Mucosa of stomach (tissue), 1 donor: ENCODE measurements around the gene GJD3.

Source experiments
- H3K27me3 ChIP-seq: one replicate; pipeline ENCODE4 v1.7.0; 2013; ENCODE audit warnings: mild to moderate bottlenecking, low read length; ENCODE audit not compliant: control insufficient read depth, insufficient read depth
- H3K36me3 ChIP-seq: one replicate; pipeline ENCODE4 v1.7.0; 2013; ENCODE audit warnings: low read length; ENCODE audit not compliant: control insufficient read depth, insufficient read depth
- H3K4me1 ChIP-seq: one replicate; pipeline ENCODE4 v1.7.0; 2013; ENCODE audit warnings: mild to moderate bottlenecking, low read length; ENCODE audit not compliant: control insufficient read depth, insufficient read depth
- H3K4me3 ChIP-seq: one replicate; pipeline ENCODE4 v1.7.0; 2013; ENCODE audit warnings: low read length
- H3K9ac ChIP-seq: one replicate; pipeline ENCODE4 v1.7.0; 2013; ENCODE audit warnings: mild to moderate bottlenecking, low read length, moderate library complexity
- H3K9me3 ChIP-seq: one replicate; pipeline ENCODE4 v1.7.0; 2013; ENCODE audit warnings: mild to moderate bottlenecking, low read length, moderate library complexity; ENCODE audit not compliant: control insufficient read depth
- donor health status: Pancreatic carcinoma.

Gene GJD3

DNA sequence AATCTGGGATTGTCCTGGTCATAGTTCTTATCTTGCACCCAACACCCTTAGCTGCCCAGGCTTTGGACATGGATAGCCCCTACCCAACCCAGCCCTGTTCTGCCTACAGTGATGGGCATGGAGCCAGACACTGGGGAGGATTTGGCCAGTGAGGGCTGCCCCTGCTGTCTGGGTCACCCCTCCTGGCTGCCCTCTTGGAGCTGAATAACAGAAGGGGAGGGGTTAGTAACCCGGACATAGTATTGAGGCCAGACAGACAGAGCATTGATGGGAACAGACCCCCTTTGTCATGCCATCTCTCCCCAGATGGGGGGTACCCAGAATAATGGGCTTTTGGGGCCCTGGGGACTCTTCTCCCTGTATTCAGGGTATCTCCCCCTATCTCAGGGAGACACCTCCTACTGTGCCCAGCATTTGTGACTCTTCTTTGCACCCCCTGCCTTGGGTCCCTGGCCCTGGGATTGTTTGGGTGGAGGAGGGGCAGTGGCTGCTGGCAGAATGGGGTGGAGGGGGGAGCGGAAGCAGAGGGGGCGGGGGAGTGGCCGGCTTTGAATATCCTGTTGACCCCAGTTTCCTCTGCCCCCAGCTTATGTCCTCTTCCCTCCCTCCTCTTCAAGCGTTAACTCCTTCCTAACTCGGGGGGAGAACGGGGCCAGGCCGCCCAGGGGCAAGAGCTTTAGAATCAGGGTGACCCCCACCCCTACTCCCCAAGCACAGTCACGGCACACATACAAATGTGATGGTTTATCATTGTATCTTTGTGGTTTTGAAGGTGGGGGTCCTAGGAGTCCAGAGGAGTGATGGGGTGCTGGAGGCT lies 17.0 kb downstream of the GJD3 start:
- Histone ChIP-seq H3K27me3 (no peaks in the 10 kb centered on the region), H3K9ac (peak overlapping the region; percentile 40), H3K4me1 (peaks cover 85% of the 10 kb centered on the region), H3K36me3 (peaks cover 11% of the 10 kb centered on the region), H3K9me3 (no peaks in the 10 kb centered on the region), H3K4me3 (no peak overlapping the region)

- H3K27me3 ChIP-seq, result no peaks in the 10 kb centered on the region
- H3K4me3 ChIP-seq, result no peak overlapping the region
- H3K9ac ChIP-seq, result peak overlapping the region; percentile 40
- H3K36me3 ChIP-seq, result peaks cover 3% of the 10 kb centered on the region
- no peaks in the 10 kb centered on the region for H3K9me3 ChIP-seq
- H3K4me1 ChIP-seq, result peaks cover 79% of the 10 kb centered on the region
Measured at GRCh38 chr17:40346765-40347158, 17.8 kb downstream of the GJD3 start.

DNA sequence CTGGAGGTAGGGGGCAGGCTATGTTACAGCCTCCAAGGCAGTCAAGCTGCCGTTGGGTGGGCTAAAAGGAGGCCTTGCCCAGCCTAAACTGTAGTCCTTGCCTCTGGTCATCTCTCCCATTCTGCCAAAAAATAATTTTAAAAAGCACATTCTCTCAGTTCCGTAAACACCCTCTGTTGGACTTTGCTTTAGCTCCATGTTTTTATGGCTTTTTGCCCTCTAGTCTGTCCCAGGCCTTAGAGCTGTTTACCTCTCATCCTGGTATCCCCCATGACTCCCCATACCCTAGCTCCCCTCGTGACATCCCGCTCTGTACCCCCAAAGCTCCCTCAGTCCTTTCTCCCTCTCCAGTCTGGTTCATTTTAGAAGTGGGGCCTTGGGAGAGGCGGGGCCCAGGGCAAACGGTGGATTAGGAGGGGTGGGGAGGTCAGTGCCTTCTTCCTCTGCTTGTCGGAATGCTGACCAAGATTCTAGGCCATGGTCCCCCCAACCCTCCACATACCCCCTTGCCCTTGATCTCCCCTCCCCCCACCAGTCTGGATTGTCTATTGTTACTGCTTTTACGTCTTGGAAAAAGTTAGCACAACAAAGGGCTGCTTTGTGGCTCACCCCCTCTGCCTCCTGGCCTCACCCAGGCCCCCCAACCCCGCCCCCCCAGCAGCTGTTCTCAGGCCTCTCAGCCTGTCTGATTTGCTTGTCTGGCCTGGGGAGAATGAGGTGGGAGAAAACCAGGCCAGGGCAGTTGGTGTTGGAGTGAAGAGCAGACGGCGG lies 18.4 kb downstream of the GJD3 start:
- Histone ChIP-seq H3K4me1 (peaks cover 76% of the 10 kb centered on the region), H3K9ac (peak overlapping the region; percentile 93), H3K4me3 (peak overlapping the region; percentile 44), H3K36me3 (peaks cover 3% of the 10 kb centered on the region), H3K27me3 (no peaks in the 10 kb centered on the region), H3K9me3 (no peaks in the 10 kb centered on the region)

- Histone ChIP-seq H3K9ac (peak overlapping the region; percentile 93), H3K9me3 (no peaks in the 10 kb centered on the region), H3K4me1 (peaks cover 82% of the 10 kb centered on the region), H3K36me3 (peaks cover 3% of the 10 kb centered on the region), H3K27me3 (no peaks in the 10 kb centered on the region), H3K4me3 (peak overlapping the region; percentile 44)
Measured at GRCh38 chr17:40345161-40345993, 19.2 kb downstream of the GJD3 start.

- H3K9me3 ChIP-seq, result no peaks in the 10 kb centered on the region
- H3K4me3 ChIP-seq, result peak overlapping the region; percentile 44
- H3K4me1 ChIP-seq, result peaks cover 81% of the 10 kb centered on the region
- H3K9ac ChIP-seq, result peak overlapping the region; percentile 93
- no peaks in the 10 kb centered on the region for H3K27me3 ChIP-seq
- H3K36me3 ChIP-seq, result peaks cover 3% of the 10 kb centered on the region
Measured at GRCh38 chr17:40344421-40345160, 19.9 kb downstream of the GJD3 start.

DNA sequence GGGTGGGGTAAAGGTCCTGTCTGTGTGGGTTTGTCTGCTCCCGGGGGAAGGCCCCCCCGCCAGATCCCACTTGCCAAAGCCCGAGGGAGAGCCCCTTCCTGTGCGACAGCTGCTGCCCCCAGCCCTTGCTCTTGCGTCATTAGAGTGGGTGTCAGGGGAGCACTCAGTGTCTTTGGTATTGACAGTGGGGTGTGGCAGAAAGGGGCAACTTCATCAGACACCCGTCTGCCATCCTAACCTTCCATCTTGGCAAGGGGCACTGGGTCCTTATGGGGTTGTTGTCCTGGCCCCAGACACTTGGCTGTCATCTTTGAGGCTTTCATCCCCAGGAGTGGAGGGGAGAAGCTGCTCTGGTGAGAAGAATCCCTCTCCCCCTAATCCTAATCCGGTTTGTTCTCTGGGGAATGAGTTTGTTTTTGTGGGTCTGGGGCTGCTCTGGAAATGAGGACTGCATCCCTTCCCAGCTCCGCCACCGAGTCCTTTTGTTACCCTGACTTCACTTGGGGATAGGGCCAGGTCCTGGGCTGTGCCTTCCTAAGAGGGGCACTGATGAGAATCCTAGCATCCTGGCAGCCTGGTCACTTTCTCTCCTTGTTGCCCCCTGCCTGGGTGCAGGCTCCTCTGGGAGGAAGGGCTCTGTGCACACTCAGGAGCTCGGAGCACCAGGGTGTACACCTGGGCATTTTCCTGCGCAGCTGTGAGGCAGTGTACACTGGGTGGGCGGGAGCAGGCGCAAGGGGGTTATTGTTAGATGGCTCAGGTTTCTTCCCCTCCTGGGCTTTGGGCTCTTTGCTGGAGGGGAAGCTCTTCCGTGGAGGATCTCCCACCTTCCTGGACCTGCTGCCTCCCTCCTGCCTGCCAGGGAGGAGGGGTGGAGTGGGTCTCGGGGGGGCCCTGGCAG lies 21.1 kb downstream of the GJD3 start:
- Histone ChIP-seq H3K9ac (peak overlapping the region; percentile 93), H3K36me3 (peaks cover 2% of the 10 kb centered on the region), H3K9me3 (no peaks in the 10 kb centered on the region), H3K27me3 (no peaks in the 10 kb centered on the region), H3K4me3 (peak overlapping the region; percentile 71), H3K4me1 (peaks cover 70% of the 10 kb centered on the region)

- Histone ChIP-seq H3K36me3 (no peaks in the 10 kb centered on the region), H3K9me3 (no peaks in the 10 kb centered on the region), H3K27me3 (no peaks in the 10 kb centered on the region), H3K9ac (peak overlapping the region; percentile 93), H3K4me3 (peak overlapping the region; percentile 71), H3K4me1 (peaks cover 61% of the 10 kb centered on the region)
Measured at GRCh38 chr17:40342504-40343218, 21.9 kb downstream of the GJD3 start.

DNA sequence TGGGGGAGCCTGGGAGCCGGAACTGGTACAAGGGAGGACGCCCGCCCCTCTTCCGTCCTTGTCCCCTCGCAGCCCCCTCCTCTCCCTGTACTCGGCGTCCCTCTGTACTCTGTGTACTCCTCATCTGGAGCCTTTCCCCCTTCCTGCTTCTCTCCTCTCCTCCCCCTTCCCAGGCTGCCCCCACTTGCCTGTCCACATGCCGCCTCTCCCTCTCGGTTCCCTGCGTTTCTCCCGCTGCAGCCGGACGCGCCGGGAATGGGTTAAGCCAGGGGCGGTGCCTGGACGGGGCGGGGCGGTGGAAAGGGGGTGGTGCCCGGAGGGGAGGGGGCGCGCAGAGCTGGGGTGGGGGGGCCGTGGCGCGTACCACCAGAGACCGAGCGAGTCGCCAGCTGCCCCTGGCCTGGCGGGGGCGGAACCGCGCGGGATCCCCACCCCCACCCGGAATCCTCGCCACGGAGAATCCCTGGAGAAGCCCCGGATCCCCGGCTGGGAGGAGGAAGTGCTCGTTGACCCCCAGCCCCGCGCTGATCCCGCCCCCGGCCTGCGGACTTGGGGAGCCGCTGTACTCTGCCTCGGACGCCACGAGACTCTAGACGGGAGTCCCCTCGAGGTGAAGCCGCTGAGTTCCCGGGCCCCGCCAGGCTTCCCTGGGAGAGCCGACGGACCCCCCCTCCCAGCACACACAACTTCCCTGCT lies 22.6 kb downstream of the GJD3 start:
- Histone ChIP-seq H3K4me3 (peak overlapping the region; percentile 71), H3K4me1 (peaks cover 54% of the 10 kb centered on the region)

GRCh38 chr17:40340880-40341807 lies 23.4 kb downstream of the GJD3 start:
- Histone ChIP-seq H3K36me3 (no peaks in the 10 kb centered on the region), H3K9me3 (no peaks in the 10 kb centered on the region), H3K4me1 (peaks cover 46% of the 10 kb centered on the region), H3K27me3 (no peaks in the 10 kb centered on the region), H3K9ac (peak overlapping the region; percentile 93), H3K4me3 (peak overlapping the region; percentile 57)

More for the DNA sequence above, 22.6 kb downstream of the GJD3 start:
- Histone ChIP-seq H3K9ac (peak overlapping the region; percentile 93), H3K9me3 (no peaks in the 10 kb centered on the region), H3K36me3 (no peaks in the 10 kb centered on the region), H3K27me3 (no peaks in the 10 kb centered on the region)
